Measurements from ENCODE around the gene KBTBD13.

The KBTBD13 gene

DNA sequence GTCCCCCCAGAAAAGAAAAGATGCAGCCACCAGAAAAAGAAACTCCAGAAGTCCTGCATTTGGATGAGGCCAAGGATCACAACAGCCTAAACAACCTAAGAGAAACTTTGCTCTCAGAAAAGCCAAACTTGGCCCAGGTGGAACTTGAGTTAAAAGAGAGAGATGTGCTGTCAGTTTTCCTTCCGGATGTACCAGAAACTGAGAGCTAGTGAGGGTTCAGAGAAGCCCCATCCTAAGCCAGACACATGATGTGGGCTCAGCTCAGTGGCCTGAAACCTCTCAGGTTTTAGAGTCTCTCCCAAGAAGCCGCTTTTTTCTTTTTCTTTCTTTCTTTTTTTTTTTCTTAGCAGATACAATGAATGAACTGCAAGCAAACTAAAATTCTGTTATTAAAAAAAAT is 23.6 kb upstream of the KBTBD13 start:
- DNase-seq, result no peak

DNA sequence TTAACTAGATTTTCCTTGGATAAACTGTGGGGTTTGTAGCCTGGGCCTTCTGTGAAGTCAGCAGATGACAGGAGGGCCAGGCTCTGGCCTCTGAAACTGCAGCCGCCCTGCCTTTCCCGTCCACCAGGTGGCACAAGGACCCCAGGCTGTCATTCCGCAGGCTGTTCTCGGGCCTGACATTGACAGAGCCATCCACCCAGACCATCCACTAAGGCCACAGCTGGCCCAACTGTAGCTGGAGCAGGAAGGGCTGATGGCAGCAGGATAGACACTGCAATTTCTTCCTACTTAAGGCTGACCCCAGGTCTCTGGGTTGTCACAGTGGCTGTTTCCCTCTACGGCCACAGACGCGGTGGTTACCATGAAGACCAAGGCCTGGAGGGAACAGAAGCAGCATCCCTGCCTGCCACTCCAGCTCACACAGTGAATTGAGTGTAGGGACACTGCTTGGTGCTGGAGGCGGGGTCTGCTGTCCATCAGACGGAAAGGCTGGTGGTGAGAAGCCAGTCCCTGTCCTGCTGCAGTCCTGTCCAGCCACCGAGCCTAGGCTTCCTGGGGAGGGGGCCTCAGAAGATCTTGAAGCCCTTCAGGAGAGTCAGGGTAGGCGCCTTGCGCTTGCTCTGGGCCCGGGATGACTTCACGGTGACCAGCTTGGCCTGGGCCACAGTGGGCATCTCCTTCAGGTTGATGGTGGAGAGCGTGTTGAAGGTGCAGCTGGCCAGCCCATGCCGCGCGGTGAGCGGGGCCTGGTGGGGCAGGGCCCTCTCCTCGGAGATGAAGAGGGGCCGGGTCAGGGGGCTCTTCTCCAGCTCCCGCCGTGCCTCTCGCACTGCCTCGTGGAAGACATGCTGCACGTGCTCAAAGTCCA is 22.0 kb upstream of the KBTBD13 start:
- DNase-seq, result peak; percentile 71 to 78

DNA sequence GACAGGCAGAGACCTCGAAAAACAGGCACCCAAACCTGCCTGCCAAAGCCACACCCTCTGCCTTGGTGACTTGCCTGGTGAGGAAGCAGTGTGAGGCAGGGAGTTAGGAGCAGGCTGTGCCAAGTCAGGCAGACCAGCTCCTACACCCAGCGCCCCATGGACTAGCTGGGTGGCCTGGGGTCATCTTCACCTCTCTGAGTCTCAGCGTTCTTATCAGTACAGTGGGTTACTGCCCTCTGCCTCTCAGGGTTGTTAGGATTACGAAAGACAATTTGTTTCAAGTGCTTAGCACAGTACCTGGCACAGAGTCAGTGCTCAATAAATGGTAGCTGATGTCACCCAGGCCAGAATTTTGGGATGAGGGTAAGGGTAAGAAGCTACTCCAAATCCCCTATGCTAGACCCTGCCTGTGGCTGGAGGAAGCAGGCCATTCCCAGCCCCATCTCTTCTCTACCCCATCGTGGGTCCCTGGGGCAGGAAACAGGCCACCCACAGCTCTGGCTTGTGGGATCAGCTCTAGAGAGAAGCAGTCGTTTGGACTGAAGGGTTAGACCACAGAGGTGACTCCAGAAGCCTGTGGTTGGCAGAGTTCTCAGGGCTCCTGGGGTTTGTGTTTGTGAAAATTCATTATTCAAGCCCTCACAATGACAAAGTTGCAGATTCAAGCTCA is 21.2 kb upstream of the KBTBD13 start:
- no peak for DNase-seq

GRCh38 chr15:65056106-65056505 is 20.4 kb upstream of the KBTBD13 start:
- DNase-seq, result no peak

DNA sequence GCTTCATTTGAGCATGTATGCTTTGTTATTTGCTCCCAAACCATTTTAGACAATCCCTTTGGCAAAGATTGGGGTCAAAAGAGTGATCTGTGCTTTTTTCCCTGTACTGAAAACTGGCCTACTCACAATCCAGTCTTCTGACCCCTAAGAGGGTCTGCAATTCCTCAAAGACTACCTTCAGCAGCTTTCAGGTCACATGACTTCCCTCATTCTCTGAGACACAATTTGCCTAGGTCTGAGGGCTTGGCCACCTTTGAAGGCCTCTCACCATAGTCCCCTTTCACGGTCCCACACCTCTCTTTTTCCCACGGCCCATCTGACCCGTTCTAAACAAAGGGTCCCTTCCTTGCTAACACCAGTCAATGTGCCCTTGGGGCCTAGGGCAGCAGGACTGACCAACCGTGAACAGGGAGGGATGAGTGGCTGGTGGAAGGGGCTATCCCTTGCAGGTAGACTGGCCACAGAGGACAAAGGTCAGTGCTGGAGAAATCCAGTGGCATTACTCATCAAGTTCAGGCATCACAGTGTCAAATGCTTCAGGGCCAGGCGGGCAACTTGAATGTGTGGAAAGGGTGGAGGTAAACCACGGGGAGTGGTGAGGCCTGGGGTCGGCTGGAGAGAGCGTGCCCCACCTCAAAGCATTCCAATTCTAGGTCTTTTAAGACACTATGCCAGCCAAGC is 19.5 kb upstream of the KBTBD13 start:
- DNase-seq, result no peak

GRCh38 chr15:65057549-65057940 is 19.0 kb upstream of the KBTBD13 start:
- DNase-seq, result no peak

DNA sequence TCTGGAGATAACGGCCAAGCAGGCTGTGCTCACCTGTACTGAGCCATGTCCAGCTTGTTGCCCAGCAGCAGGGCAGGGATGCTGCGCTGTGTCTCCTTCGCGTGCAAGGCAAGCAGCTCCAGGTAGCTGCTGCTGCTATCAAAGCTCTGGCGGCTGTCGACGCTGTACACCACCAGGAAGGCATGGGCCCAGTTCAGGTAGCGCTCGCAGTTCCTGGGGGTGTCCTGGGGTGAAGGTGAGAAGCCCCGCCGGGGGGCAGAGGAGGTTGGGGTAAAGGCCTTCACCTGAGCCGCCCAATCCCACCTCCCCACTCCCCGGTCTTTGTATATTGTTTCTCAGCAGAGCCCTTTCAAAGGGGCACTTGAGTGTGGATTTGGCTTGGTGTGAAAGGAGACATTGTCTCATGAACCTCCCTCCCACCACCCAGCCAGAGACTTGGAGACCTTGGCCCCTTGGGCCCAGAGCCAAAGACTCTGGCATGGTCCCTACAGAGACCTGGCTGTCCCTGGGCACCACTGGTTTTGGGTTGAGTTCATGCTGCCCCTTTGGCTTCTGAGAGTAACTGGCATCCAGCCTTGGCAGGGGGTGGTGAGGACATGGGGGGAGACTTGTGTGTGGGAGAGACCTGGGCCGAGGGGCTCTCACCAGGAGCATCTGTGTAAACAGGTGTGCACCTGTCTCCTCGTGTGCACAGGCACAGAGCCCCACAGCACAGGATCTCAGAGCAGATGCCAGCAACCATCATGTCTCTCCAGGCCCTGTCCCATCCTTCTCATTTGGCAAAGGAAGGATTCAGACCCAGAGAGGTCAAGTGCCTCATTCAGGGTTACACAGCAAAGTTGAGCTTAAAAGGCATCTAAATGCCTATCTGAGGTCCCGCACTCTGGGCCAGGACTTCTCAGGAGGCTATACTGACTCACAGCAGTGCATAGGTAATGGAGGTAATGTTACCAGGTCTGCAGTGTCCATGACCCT is 17.9 kb upstream of the KBTBD13 start:
- no peak for DNase-seq

- no peak for DNase-seq
Measured at GRCh38 chr15:65059369-65059750, 17.2 kb upstream of the KBTBD13 start.

- DNase-seq, result peak; percentile 17 to 44
Measured at GRCh38 chr15:65059931-65060596, 16.5 kb upstream of the KBTBD13 start.

DNA sequence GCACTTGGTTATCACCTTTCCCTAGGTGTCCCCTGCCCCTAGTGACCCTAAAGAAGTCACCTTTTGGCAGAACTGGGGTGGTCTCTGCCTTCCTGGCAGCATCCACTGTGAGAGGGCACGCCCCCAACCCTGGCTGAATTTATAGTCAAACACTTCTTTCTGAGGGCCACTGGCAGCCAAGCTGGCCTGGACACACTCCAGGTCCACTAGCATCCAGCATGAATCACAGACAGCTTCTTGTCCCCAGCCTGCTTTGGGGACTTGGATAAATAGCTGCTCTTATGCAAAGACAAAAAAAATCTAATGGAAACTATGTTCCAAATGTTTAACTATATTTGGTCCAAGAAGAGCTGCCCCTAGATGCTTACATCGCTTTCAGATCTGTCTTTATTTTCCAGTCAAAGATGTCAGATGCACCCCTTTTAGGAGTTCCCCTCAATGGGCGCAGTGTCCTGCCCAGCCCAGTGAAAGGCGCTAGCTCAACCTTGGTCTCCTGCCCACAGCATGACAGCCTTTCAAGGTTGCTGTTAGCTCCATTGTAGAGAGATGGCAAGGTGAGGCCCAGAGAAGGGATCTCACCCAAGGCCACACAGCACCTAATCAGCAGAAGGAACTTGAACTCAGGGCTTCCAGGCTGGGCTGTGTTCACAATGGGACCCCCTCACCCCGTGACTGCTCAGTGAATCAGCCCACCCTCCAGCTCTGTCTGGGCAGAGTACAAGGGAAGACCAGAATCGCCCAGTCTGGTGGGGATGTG is 15.7 kb upstream of the KBTBD13 start:
- no peak for DNase-seq

GRCh38 chr15:65062061-65062460 is 14.5 kb upstream of the KBTBD13 start:
- no peak for DNase-seq

DNA sequence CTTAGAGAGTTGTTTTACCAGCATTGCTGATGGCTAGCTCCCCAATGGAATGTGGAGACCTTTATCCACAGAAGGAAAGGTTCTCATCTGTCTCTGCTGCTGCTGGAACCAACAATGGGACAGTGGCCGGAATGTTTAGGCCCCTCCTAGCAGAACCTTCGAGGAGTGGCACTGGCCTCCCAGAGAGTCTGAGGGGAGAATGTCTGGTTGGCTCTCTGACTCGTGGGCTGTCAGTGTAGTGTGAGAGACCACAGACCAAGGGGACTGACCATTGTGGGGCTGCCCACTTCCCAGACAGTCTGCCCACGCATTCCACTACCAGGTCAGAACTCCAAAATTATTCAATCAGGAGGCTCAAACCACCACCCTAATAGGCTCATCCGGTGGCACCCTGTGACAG is 13.8 kb upstream of the KBTBD13 start:
- no peak for DNase-seq

- DNase-seq, result no peak
Measured at GRCh38 chr15:65066001-65066634, 10.4 kb upstream of the KBTBD13 start.

DNA sequence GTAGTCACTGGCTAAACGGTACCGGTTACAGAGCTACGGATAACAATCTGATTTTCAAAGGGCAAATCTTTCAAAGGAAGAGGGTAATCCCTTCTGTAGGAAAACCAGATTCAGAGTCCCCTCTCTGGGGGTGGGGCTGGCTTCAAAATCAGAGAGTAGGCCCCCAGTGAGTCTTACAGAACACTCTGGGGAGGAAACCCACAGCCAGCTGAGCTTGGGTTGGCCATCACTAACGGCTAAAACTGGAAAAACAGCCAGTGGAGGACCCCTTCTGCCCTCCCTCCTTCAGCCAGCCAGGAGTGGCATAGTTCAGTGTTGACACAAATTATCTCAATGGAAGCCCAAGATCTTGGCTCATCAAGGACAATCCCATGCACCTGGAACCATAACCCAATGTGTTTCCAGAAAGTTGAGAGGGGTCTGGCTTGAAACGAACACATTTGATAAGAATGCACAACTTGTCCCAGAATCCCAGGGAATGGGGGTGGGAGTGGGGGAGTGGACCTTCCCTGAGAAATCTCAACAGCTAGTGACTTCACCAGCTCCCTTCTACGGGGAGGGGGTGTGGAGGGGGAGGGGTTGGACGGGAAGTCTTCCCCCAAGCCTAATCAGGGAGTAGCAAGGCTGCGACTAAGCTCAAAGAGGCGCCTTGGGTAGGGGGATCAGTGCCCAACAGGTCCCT is 9.8 kb upstream of the KBTBD13 start:
- DNase-seq, result no peak

DNA sequence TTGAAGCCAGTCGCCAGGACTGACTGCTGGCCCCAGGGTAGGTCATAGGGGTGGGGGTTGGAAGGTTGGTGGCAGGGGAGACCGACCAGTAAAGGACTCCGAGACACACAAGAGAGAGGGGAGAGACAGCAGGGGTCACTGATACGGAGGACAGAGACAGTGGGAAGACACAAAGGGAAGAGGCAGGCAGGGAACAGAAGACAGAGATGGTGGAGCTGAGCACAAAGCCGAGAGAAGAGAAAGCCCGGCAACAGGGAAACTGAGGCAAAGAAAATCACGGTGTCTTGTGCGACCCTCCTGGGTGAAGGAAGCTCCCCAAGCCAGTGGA is 9.3 kb upstream of the KBTBD13 start:
- DNase-seq, result no peak

DNA sequence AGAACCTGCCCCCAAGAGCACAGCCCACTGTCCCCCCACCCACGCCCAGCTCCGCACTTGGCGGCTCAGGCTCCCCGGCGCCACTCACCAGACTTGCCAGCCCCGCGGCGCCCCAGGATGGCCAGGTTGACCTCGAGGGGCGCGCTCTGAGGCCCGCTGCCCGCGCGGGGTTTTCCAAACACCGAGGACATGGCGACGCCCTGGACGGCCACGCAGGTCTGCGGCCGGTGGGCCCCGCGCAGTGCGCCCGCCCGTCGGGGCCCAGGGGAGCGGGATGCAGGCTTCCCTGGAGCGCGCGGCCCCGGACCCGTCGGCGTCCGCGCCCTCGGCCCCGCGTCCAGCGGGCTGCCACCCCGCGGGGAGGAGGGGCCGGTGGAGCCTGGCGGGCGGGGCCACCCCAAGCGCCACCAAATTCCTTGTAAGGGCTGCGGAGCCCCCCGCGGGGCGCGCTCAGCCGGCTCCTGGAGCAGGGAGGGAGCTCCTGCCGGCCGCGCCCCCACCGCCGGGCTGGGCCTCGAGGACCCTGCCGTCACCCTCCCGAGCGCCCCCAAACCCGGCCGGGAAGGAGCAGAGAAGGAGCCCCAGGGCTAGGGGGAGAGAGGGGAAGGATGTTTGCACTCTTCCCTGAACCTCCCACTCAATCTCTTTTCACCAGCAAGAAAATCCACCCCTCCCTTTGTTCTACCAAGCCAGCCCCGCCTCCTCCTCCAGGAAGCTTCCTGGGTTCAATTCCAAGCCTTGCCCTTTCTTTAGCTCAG is 8.7 kb upstream of the KBTBD13 start, which contains the start of gene RASL12:
TSS of gene RASL12 (minus strand) at position 347 of the 758 bp plus-strand sequence. CDS start at position 191, 156 bp downstream.
- DNase-seq, result no peak

DNA sequence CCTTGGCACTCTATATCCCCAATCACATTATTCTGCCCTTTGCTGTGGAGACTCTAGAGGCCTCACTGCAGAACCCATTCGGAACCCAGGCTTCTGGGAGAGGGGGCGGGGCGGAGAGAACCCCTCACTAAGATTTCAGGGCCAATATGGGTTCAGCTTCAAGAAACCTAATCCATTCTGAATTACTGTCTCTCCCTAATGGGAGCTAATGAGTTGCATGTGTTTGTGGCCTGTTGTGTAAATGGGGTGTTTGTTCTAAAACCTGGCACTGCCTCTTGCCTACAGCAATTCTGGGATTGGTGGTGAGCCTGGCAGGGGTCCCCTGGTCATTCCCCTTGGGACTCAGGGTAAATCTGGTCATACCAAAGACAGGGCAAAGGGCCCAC is 8.2 kb upstream of the KBTBD13 start:
- no peak for DNase-seq

GRCh38 chr15:65069179-65069578 is 7.4 kb upstream of the KBTBD13 start:
- no peak for DNase-seq

Data from inflammatory macrophage (primary cell).